HCT116 (cell line): Measurements from ENCODE around the gene ZNF384. TPM values are rescaled to one million over a fixed set of nuclear protein-coding genes. Genes with fewer than 3 reads are reported as not detected.
A peak's percentile ranks its signal among the peaks of the same experiment; 100 is the strongest.

Source experiments
- ATAC-seq: fragments of 200-7000 bp; cut with Tn5 transposase; 2 replicates; pipeline ENCODE4 v1.9.1; 2020; ENCODE audit warnings: mild to moderate bottlenecking, moderate library complexity
- BruUV-seq: library from RNA; stranded (reverse); fragments of 400-500 nt; replicated peaks from 2 replicates; lab custom pipeline; 2021; lab: Mats Ljungman, UMichigan
- CTCF ChIA-PET: fragments of 300-600 bp; sonication (Branson Sonifier 250); formaldehyde crosslinking; loops from one replicate; lab custom pipeline; 2021; ENCODE audit warnings: antibody characterized with exemption; lab: Charles Lee
- POLR2A ChIA-PET: fragments of 300-600, 350-600 bp; sonication (Branson Sonifier 250); formaldehyde crosslinking; loops from one replicate; lab custom pipeline; 2021; ENCODE audit warnings: antibody characterized with exemption; lab: Charles Lee
- RAD21 ChIA-PET, 2 experiments: fragments of 300-600 bp; sonication (Branson Sonifier 250); formaldehyde crosslinking; loops; one replicate each; lab custom pipeline; 2023; ENCODE audit warnings: low total read pairs in 2 of 2; ENCODE audit not compliant: uncharacterized antibody in 2 of 2, unreplicated experiment in 2 of 2, low non-redundant PET in 1 of 2; lab: Charles Lee
- DNase-seq: peaks from one replicate; pipeline ENCODE4 v3.0.0-alpha.2; 2010; ENCODE audit warnings: low read depth, low spot score
- H2AFZ ChIP-seq: fragments of 200-600 bp; shearing (Covaris generic), sonication (generic); 2 replicates; pipeline ENCODE4 v1.6.1; 2017; ENCODE audit warnings: low read depth, mixed run types, mixed read lengths, antibody characterized with exemption, low read length; ENCODE audit not compliant: poor library complexity, severe bottlenecking
- H3K27ac ChIP-seq: 2 replicates; pipeline ENCODE4 v1.5.1; 2012; ENCODE audit warnings: low read depth, low read length
- H3K27me3 ChIP-seq: fragments of 200-600 bp; sonication (generic); 2 replicates; pipeline ENCODE4 v1.6.1; 2016; ENCODE audit warnings: mixed run types, low read length, mixed read lengths; ENCODE audit not compliant: insufficient read depth
- H3K36me3 ChIP-seq, 2 experiments: fragments of 200-500 bp in 1 of 2; fragments of 200-600 bp in 1 of 2; sonication (Bioruptor generic) in 1 of 2; sonication (generic) in 1 of 2; 2 replicates each; pipeline versions ENCODE4 v1.5.1 to v1.6.1; 2014 to 2016; ENCODE audit warnings: low read length in 2 of 2, inconsistent platforms in 1 of 2, mixed read lengths in 1 of 2, mixed run types in 1 of 2; ENCODE audit not compliant: insufficient read depth in 2 of 2, control insufficient read depth in 1 of 2
- H3K4me1 ChIP-seq, 2 experiments: fragments of 200-600 bp in 1 of 2; sonication (generic) in 1 of 2; 2 replicates each; pipeline versions ENCODE4 v1.5.1 to v1.6.1; 2012 to 2017; ENCODE audit warnings: low read length in 2 of 2, inconsistent platforms in 1 of 2, mild to moderate bottlenecking in 1 of 2, mixed read lengths in 1 of 2, mixed run types in 1 of 2, moderate library complexity in 1 of 2; ENCODE audit not compliant: insufficient read depth in 2 of 2, control insufficient read depth in 1 of 2
- H3K4me2 ChIP-seq: fragments of 200-600 bp; sonication (generic); 2 replicates; pipeline ENCODE4 v1.6.1; 2017; ENCODE audit warnings: mixed run types, low read length, mixed read lengths
- H3K4me3 ChIP-seq, 2 experiments: fragments of 200-600 bp in 1 of 2; sonication (generic) in 1 of 2; replicated peaks in 1 of 2; 2 replicates each; pipeline ENCODE4 v1.5.1; 2011 to 2016; ENCODE audit warnings: low read length in 2 of 2, control low read depth in 1 of 2, low read depth in 1 of 2, mild to moderate bottlenecking in 1 of 2, mixed read lengths in 1 of 2, mixed run types in 1 of 2
- H3K79me2 ChIP-seq: fragments of 200-600 bp; sonication (generic); 2 replicates; pipeline ENCODE4 v1.6.1; 2017; ENCODE audit warnings: mild to moderate bottlenecking, mixed run types, low read length, moderate library complexity, mixed read lengths; ENCODE audit not compliant: insufficient read depth
- H3K9ac ChIP-seq: fragments of 200-600 bp; sonication (generic); 2 replicates; pipeline ENCODE4 v1.6.1; 2016; ENCODE audit warnings: low read length, mixed read lengths
- H3K9me2 ChIP-seq: fragments of 200-600 bp; sonication (generic), shearing (Covaris generic); 2 replicates; pipeline ENCODE4 v1.6.1; 2017; ENCODE audit warnings: mixed run types, mild to moderate bottlenecking, moderate library complexity; ENCODE audit not compliant: insufficient read depth
- H3K9me3 ChIP-seq, 2 experiments: fragments of 200-500 bp in 1 of 2; fragments of 200-600 bp in 1 of 2; sonication (Bioruptor generic) in 1 of 2; sonication (generic) in 1 of 2; 2 replicates each; pipeline ENCODE4 v1.6.1; 2014 to 2017; ENCODE audit warnings: low read length in 2 of 2, mixed read lengths in 2 of 2, inconsistent platforms in 1 of 2, low read depth in 1 of 2, mild to moderate bottlenecking in 1 of 2, mixed run types in 1 of 2, moderate library complexity in 1 of 2; ENCODE audit not compliant: control insufficient read depth in 1 of 2, insufficient read depth in 1 of 2
- H4K20me1 ChIP-seq: fragments of 200-600 bp; sonication (generic), shearing (Covaris generic); 2 replicates; pipeline ENCODE4 v1.6.1; 2017; ENCODE audit warnings: mixed run types, mild to moderate bottlenecking, moderate library complexity; ENCODE audit not compliant: insufficient read depth
- CBX3 ChIP-seq: IDR thresholded peaks from 2 replicates; pipeline ENCODE4 v1.6.1; 2012; ENCODE audit warnings: low read depth
- CEBPB ChIP-seq: IDR thresholded peaks from 2 replicates; pipeline ENCODE4 v1.6.1; 2012; ENCODE audit warnings: low read depth
- EGR1 ChIP-seq: IDR thresholded peaks from 2 replicates; pipeline ENCODE4 v1.6.1; 2012; ENCODE audit warnings: low read depth
- ELF1 ChIP-seq: IDR thresholded peaks from 2 replicates; pipeline ENCODE4 v1.6.1; 2012; ENCODE audit warnings: low read depth, borderline replicate concordance
- EZH2 ChIP-seq: fragments of 200-600 bp; sonication (generic); IDR thresholded peaks from 2 replicates; pipeline ENCODE4 v1.6.1; 2017; ENCODE audit warnings: antibody characterized with exemption, mixed run types
- FOSL1 ChIP-seq: IDR thresholded peaks from 2 replicates; pipeline ENCODE4 v1.6.1; 2012; ENCODE audit warnings: low read depth
- JUND ChIP-seq: IDR thresholded peaks from 2 replicates; pipeline ENCODE4 v1.6.1; 2012
- POLR2A ChIP-seq: IDR thresholded peaks from 2 replicates; pipeline ENCODE4 v1.7.0; 2011; ENCODE audit warnings: borderline replicate concordance; ENCODE audit not compliant: insufficient read depth, insufficient read length; ENCODE audit errors: extremely low read depth
- POLR2AphosphoS5 ChIP-seq: IDR thresholded peaks from 2 replicates; pipeline ENCODE4 v1.6.1; 2011; ENCODE audit warnings: mild to moderate bottlenecking, low read depth, low read length, moderate library complexity
- RAD21 ChIP-seq: IDR thresholded peaks from 2 replicates; pipeline ENCODE4 v1.6.1; 2012; ENCODE audit warnings: low read depth, mild to moderate bottlenecking
- SIN3A ChIP-seq: IDR thresholded peaks from 2 replicates; pipeline ENCODE4 v1.6.1; 2012; ENCODE audit warnings: low read depth
- SRF ChIP-seq: IDR thresholded peaks from 2 replicates; pipeline ENCODE4 v1.6.1; 2012; ENCODE audit warnings: low read depth
- TCF7L2 ChIP-seq: IDR thresholded peaks from 2 replicates; pipeline ENCODE4 v1.7.0; 2011; ENCODE audit warnings: borderline replicate concordance, inconsistent platforms; ENCODE audit not compliant: insufficient read depth, insufficient read length; ENCODE audit errors: extremely low read depth
- ZFX ChIP-seq: fragments of 450-650 bp; IDR thresholded peaks from 2 replicates; pipeline ENCODE4 v1.6.1; 2017
- intact Hi-C: fragments of 100-400 bp; cut with micrococcal nuclease; formaldehyde crosslinking; loops from 2 replicates; pipeline ENCODE4 v1.10.0; 2022
- total RNA-seq: library from RNA; stranded (reverse); gene quantifications from one replicate; pipeline ENCODE4 v1.2.1, GENCODE V29; 2021; ENCODE audit not compliant: unreplicated experiment
- TF ChIP-seq, protein P1 (sequence below): IDR thresholded peaks from 2 replicates; pipeline ENCODE4 v1.6.1; 2012
- TF ChIP-seq, protein P2 (sequence below): IDR thresholded peaks from 2 replicates; pipeline ENCODE4 v1.6.1; 2011; ENCODE audit warnings: mild to moderate bottlenecking, low read length, moderate library complexity; ENCODE audit not compliant: insufficient replicate concordance; ENCODE audit errors: extremely low read depth
- TF ChIP-seq, protein P3 (sequence below): IDR thresholded peaks from 2 replicates; pipeline ENCODE4 v1.6.1; 2012; ENCODE audit warnings: low read depth
- TF ChIP-seq, protein P4 (sequence below), 3 experiments: fragments of 200-600 bp in 1 of 3; sonication (generic) in 1 of 3; IDR thresholded peaks in 2 of 3; conservative IDR thresholded peaks in 1 of 3; 2 replicates each; pipeline ENCODE4 v1.5.1; 2012 to 2017; ENCODE audit warnings: low read depth in 2 of 3, low read length in 2 of 3, antibody characterized with exemption in 1 of 3, borderline replicate concordance in 1 of 3, control low read depth in 1 of 3, mild to moderate bottlenecking in 1 of 3, mixed read lengths in 1 of 3, mixed run types in 1 of 3, moderate library complexity in 1 of 3; ENCODE audit not compliant: insufficient read depth in 1 of 3

ZNF384 gene
- total RNA-seq, 1 experiment from 2014 or later: 73.4 TPM

DNA sequence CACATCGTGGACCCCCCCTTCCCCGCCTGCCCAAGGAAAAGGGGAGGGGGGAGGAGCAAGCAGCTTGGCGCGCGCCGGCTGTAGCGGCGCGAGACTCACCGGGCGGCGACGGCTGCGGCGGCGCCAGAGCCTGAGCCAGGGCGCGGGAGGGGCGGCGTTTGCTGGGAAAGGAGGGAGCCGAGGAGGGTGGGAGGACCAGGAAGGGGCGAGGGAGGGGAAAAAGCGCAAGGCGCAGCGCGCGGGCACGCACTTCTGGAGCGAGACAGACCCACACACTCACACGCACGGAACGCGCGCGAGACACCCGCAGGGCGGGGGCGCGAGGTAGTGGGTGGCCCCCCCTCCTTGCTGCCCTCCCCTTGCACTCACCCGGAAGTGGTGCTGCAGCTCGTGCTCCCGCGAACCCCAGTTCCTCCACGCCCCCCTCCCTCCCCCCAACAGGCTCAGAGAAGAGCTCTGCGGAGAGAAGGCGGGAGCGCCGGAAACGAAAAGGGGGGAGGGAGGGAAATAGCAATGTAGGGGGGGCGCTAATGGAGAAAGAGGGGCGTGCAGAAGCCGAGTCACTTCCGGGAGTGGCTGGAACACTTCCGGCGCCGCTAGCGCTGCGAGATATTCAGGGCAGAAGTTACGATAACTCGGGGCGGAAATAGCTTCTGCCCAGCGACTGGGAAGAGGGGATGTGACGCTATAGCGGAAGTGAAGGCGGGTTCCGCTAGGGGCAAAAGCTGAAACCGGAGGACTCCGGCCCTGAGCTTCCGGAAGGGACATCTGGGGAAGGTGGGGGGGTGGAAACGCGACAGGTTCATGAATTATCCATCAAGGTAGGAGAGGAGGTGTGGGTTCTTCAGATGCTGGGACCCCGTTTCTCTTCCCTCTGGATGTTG lies at the start of gene ZNF384 (continued):
- TF ChIP-seq CEBPB (no peak), EZH2 (no peak), TCF7L2 (peak; percentile 12), POLR2A (peak; percentile 62), POLR2AphosphoS5 (peak; percentile 93)

DNA sequence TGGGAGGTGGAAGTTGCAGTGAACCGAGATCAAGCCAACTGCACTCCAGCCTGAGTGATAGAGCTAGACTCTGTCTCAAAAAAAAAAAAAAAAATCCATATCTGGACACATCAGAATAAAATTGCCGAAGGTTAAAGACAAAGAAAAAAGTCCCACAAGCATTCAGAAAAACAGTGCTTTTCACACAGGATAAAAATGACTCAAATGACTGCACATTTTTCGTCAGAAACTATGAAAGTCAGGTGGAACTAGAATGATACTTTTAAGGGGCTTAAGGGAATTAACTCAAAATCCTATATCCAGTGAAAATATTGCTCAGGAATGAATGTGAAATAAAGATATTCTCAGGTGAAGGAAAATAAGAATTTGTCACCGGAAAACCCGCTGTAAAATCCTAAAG lies 47.6 kb upstream of the ZNF384 start:
- no peak for DNase-seq
- H3K9me3 ChIP-seq: no peaks in the 10 kb centered on the region
- intact Hi-C loops: no loop called here
- H3K27ac ChIP-seq: no peak overlapping the region
- H3K79me2 ChIP-seq: no peaks in the 10 kb centered on the region
- H4K20me1 ChIP-seq: no peaks in the 10 kb centered on the region
- H3K9ac ChIP-seq: no peak overlapping the region
- no peaks in the 10 kb centered on the region for H3K27me3 ChIP-seq
- 0 out of 4 replicates have a peak, but pooled peaks cover 0 to 2% of the 10 kb centered on the region in 2 experiments for H3K36me3 ChIP-seq
- H3K4me2 ChIP-seq: no peak overlapping the region
- ChIA-PET RAD21 (no interaction called here), POLR2A (interaction anchor here (1.7 kb wide), 1 partner anchor 13 kb away, joined by 4 read pairs; the partner anchor contains the start of gene COPS7A), CTCF (interaction anchor here (1.2 kb wide), 1 partner anchor 42 kb away, joined by 3 read pairs; no protein-coding TSS in a partner anchor)
- no peak for ATAC-seq
- H3K4me1 ChIP-seq: peaks cover 4 to 10% of the 10 kb centered on the region in 2 experiments
- H3K9me2 ChIP-seq: no peaks in the 10 kb centered on the region
- BruUV-seq: no TSS peak
- H3K4me3 ChIP-seq: no peak overlapping the region
- H2AFZ ChIP-seq: no peak overlapping the region
- TF ChIP-seq CEBPB: no peak
- TF ChIP-seq TCF7L2: no peak
- TF ChIP-seq EZH2: no peak
- TF ChIP-seq SRF: no peak
- TF ChIP-seq, protein P1, sequence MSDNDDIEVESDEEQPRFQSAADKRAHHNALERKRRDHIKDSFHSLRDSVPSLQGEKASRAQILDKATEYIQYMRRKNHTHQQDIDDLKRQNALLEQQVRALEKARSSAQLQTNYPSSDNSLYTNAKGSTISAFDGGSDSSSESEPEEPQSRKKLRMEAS: no peak
- TF ChIP-seq, protein P2, sequence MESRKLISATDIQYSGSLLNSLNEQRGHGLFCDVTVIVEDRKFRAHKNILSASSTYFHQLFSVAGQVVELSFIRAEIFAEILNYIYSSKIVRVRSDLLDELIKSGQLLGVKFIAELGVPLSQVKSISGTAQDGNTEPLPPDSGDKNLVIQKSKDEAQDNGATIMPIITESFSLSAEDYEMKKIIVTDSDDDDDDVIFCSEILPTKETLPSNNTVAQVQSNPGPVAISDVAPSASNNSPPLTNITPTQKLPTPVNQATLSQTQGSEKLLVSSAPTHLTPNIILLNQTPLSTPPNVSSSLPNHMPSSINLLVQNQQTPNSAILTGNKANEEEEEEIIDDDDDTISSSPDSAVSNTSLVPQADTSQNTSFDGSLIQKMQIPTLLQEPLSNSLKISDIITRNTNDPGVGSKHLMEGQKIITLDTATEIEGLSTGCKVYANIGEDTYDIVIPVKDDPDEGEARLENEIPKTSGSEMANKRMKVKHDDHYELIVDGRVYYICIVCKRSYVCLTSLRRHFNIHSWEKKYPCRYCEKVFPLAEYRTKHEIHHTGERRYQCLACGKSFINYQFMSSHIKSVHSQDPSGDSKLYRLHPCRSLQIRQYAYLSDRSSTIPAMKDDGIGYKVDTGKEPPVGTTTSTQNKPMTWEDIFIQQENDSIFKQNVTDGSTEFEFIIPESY: no peak
- TF ChIP-seq SIN3A: no peak
- no peak for TF ChIP-seq JUND
- no peak for TF ChIP-seq FOSL1
- no peak for TF ChIP-seq RAD21
- TF ChIP-seq, protein P3, sequence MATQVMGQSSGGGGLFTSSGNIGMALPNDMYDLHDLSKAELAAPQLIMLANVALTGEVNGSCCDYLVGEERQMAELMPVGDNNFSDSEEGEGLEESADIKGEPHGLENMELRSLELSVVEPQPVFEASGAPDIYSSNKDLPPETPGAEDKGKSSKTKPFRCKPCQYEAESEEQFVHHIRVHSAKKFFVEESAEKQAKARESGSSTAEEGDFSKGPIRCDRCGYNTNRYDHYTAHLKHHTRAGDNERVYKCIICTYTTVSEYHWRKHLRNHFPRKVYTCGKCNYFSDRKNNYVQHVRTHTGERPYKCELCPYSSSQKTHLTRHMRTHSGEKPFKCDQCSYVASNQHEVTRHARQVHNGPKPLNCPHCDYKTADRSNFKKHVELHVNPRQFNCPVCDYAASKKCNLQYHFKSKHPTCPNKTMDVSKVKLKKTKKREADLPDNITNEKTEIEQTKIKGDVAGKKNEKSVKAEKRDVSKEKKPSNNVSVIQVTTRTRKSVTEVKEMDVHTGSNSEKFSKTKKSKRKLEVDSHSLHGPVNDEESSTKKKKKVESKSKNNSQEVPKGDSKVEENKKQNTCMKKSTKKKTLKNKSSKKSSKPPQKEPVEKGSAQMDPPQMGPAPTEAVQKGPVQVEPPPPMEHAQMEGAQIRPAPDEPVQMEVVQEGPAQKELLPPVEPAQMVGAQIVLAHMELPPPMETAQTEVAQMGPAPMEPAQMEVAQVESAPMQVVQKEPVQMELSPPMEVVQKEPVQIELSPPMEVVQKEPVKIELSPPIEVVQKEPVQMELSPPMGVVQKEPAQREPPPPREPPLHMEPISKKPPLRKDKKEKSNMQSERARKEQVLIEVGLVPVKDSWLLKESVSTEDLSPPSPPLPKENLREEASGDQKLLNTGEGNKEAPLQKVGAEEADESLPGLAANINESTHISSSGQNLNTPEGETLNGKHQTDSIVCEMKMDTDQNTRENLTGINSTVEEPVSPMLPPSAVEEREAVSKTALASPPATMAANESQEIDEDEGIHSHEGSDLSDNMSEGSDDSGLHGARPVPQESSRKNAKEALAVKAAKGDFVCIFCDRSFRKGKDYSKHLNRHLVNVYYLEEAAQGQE: no peak
- TF ChIP-seq, protein P4, sequence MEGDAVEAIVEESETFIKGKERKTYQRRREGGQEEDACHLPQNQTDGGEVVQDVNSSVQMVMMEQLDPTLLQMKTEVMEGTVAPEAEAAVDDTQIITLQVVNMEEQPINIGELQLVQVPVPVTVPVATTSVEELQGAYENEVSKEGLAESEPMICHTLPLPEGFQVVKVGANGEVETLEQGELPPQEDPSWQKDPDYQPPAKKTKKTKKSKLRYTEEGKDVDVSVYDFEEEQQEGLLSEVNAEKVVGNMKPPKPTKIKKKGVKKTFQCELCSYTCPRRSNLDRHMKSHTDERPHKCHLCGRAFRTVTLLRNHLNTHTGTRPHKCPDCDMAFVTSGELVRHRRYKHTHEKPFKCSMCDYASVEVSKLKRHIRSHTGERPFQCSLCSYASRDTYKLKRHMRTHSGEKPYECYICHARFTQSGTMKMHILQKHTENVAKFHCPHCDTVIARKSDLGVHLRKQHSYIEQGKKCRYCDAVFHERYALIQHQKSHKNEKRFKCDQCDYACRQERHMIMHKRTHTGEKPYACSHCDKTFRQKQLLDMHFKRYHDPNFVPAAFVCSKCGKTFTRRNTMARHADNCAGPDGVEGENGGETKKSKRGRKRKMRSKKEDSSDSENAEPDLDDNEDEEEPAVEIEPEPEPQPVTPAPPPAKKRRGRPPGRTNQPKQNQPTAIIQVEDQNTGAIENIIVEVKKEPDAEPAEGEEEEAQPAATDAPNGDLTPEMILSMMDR (IDR thresholded peaks at IDR 0.05 in 2 of 3, conservative IDR thresholded peaks at IDR 0.05 in 1 of 3; ENCODE audit: borderline replicate concordance in 1 of 3, insufficient read depth in 1 of 3, low read depth in 2 of 3, low read length in 2 of 3): no peak
- no peak for TF ChIP-seq ELF1
- TF ChIP-seq ZFX: no peak
- no peak for TF ChIP-seq EGR1
- no peak for TF ChIP-seq CBX3
